Fibroblast of lung (primary cell): ENCODE data around the gene HTT.

Source experiments
- EZH2 ChIP-seq: IDR thresholded peaks from 2 replicates; pipeline ENCODE4 v1.5.1; 2012; ENCODE audit warnings: low read length, control low read depth, mild to moderate bottlenecking; ENCODE audit errors: missing control alignments
- TF ChIP-seq, protein P1 (sequence below), 2 donors: IDR thresholded peaks in 1 of 2; conservative IDR thresholded peaks in 1 of 2; 1 replicate in 1 of 2; 2 replicates in 1 of 2; pipeline ENCODE4 v1.5.1; 2011 to 2012; ENCODE audit warnings: low read length in 2 of 2, control low read depth in 1 of 2, inconsistent platforms in 1 of 2, low read depth in 1 of 2, mild to moderate bottlenecking in 1 of 2

DNA sequence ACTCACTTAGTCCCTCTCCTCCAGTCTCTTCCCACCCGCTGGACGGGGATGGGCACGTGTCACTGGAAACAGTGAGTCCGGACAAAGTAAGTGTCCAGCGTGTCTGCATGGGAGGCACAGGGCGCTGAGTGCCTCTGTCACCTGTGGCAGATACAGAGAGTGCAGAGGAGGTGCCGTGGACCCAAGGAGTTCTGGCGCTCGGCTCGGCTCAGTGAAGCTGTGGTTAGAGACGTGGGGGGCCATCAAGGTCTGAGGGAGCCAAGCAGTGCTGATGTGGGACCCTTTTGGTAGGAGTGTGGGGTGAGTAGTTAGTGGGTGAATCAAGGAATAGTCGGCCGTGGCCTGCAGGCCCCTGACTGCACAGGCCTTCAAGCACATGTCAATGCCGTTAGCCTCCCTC lies 134.3 kb downstream of the HTT start:
- TF ChIP-seq, protein P1, sequence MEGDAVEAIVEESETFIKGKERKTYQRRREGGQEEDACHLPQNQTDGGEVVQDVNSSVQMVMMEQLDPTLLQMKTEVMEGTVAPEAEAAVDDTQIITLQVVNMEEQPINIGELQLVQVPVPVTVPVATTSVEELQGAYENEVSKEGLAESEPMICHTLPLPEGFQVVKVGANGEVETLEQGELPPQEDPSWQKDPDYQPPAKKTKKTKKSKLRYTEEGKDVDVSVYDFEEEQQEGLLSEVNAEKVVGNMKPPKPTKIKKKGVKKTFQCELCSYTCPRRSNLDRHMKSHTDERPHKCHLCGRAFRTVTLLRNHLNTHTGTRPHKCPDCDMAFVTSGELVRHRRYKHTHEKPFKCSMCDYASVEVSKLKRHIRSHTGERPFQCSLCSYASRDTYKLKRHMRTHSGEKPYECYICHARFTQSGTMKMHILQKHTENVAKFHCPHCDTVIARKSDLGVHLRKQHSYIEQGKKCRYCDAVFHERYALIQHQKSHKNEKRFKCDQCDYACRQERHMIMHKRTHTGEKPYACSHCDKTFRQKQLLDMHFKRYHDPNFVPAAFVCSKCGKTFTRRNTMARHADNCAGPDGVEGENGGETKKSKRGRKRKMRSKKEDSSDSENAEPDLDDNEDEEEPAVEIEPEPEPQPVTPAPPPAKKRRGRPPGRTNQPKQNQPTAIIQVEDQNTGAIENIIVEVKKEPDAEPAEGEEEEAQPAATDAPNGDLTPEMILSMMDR (conservative IDR thresholded peaks at IDR 0.05 in 1 of 2, IDR thresholded peaks at IDR 0.05 in 1 of 2; ENCODE audit: low read depth in 1 of 2, low read length in 2 of 2) = no peak
- TF ChIP-seq EZH2 = no peak
